H9 (cell line): ENCODE measurements around the gene GRM5. TPM values are rescaled to one million over a fixed set of nuclear protein-coding genes. Genes with fewer than 3 reads are reported as not detected.

ENCODE experiments used
- DNase-seq: peaks from one replicate; pipeline ENCODE4 v3.0.0-alpha.2; 2017
- H2AFZ ChIP-seq: one replicate; pipeline ENCODE4 v1.6.1; 2013; ENCODE audit warnings: mild to moderate bottlenecking, low read length, control low read depth, moderate library complexity
- H2AK5ac ChIP-seq: 2 replicates; pipeline ENCODE4 v1.6.1; 2013; ENCODE audit warnings: low read length, control low read depth, mixed read lengths; ENCODE audit not compliant: insufficient read length
- H2BK120ac ChIP-seq: one replicate; pipeline ENCODE4 v1.6.1; 2013; ENCODE audit warnings: low read depth, mild to moderate bottlenecking, low read length, control low read depth, inconsistent platforms; ENCODE audit not compliant: poor library complexity, severe bottlenecking
- H2BK12ac ChIP-seq: 2 replicates; pipeline ENCODE4 v1.6.1; 2013; ENCODE audit warnings: low read length, control low read depth, mixed read lengths, low read depth; ENCODE audit not compliant: insufficient read length
- H2BK15ac ChIP-seq: 2 replicates; pipeline ENCODE4 v1.6.1; 2013; ENCODE audit warnings: low read depth, low read length, control low read depth
- H2BK20ac ChIP-seq: one replicate; pipeline ENCODE4 v1.6.1; 2013; ENCODE audit warnings: low read depth, mild to moderate bottlenecking, low read length, control low read depth, inconsistent platforms; ENCODE audit not compliant: poor library complexity, severe bottlenecking
- H2BK5ac ChIP-seq: 2 replicates; pipeline ENCODE4 v1.6.1; 2013; ENCODE audit warnings: low read length, control low read depth, mixed read lengths; ENCODE audit not compliant: insufficient read length
- H3K14ac ChIP-seq: 2 replicates; pipeline ENCODE4 v1.6.1; 2013; ENCODE audit warnings: low read length, control low read depth; ENCODE audit not compliant: insufficient read depth
- H3K18ac ChIP-seq: 2 replicates; pipeline ENCODE4 v1.6.1; 2013; ENCODE audit warnings: low read depth, mild to moderate bottlenecking, mixed read lengths, low read length, control low read depth; ENCODE audit not compliant: insufficient read length
- H3K23ac ChIP-seq: 2 replicates; pipeline ENCODE4 v1.6.1; 2013; ENCODE audit warnings: low read length, control low read depth, mixed read lengths, low read depth; ENCODE audit not compliant: insufficient read length
- H3K23me2 ChIP-seq: 2 replicates; pipeline ENCODE4 v1.6.1; 2013; ENCODE audit warnings: low read depth, mild to moderate bottlenecking, mixed read lengths, low read length, control low read depth; ENCODE audit not compliant: insufficient read length, poor library complexity, severe bottlenecking
- H3K27ac ChIP-seq: 2 replicates; pipeline ENCODE4 v1.5.1; 2013; ENCODE audit warnings: low read length, control low read depth, mixed read lengths, low read depth; ENCODE audit not compliant: insufficient read length
- H3K27me3 ChIP-seq: 2 replicates; pipeline ENCODE4 v1.6.1; 2013; ENCODE audit warnings: low read length, control low read depth, inconsistent platforms; ENCODE audit not compliant: insufficient read depth
- H3K4ac ChIP-seq: 2 replicates; pipeline ENCODE4 v1.6.1; 2013; ENCODE audit warnings: low read depth, mild to moderate bottlenecking, control low read depth, inconsistent platforms, low read length, moderate library complexity
- H3K4me1 ChIP-seq: 2 replicates; pipeline ENCODE4 v1.6.1; 2013; ENCODE audit warnings: low read length, control low read depth, inconsistent platforms; ENCODE audit not compliant: insufficient read depth
- H3K4me2 ChIP-seq: 2 replicates; pipeline ENCODE4 v1.6.1; 2013; ENCODE audit warnings: low read length, control low read depth, mixed read lengths; ENCODE audit not compliant: insufficient read length, insufficient read depth
- H3K56ac ChIP-seq: 2 replicates; pipeline ENCODE4 v1.6.1; 2013; ENCODE audit warnings: low read depth, mild to moderate bottlenecking, mixed read lengths, low read length, control low read depth; ENCODE audit not compliant: insufficient read length
- H3K79me1 ChIP-seq: 2 replicates; pipeline ENCODE4 v1.6.1; 2013; ENCODE audit warnings: low read depth, mild to moderate bottlenecking, moderate library complexity, low read length, control low read depth, inconsistent platforms; ENCODE audit not compliant: insufficient read depth, poor library complexity, severe bottlenecking
- H3K79me2 ChIP-seq: 2 replicates; pipeline ENCODE4 v1.6.1; 2013; ENCODE audit warnings: low read length, control low read depth, inconsistent platforms; ENCODE audit not compliant: insufficient read depth
- H3K9ac ChIP-seq: 2 replicates; pipeline ENCODE4 v1.6.1; 2013; ENCODE audit warnings: low read length, control low read depth, mixed read lengths; ENCODE audit not compliant: insufficient read length; ENCODE audit errors: extremely low read depth
- H3K9me3 ChIP-seq: one replicate; pipeline ENCODE4 v1.6.1; 2013; ENCODE audit warnings: low read depth, low read length, inconsistent platforms; ENCODE audit not compliant: control insufficient read depth
- H3T11ph ChIP-seq: one replicate; pipeline ENCODE4 v1.6.1; 2013; ENCODE audit warnings: mild to moderate bottlenecking, low read length, control low read depth, inconsistent platforms
- H4K20me1 ChIP-seq: one replicate; pipeline ENCODE4 v1.6.1; 2013; ENCODE audit not compliant: control insufficient read depth, insufficient read length, insufficient read depth
- H4K5ac ChIP-seq: 2 replicates; pipeline ENCODE4 v1.6.1; 2013; ENCODE audit warnings: low read depth, mild to moderate bottlenecking, mixed read lengths, low read length, control low read depth; ENCODE audit not compliant: insufficient read length
- H4K8ac ChIP-seq: replicated peaks from 2 replicates; pipeline ENCODE4 v1.6.1; 2013; ENCODE audit warnings: low read length, control low read depth, mixed read lengths, low read depth; ENCODE audit not compliant: insufficient read length
- H4K91ac ChIP-seq: 2 replicates; pipeline ENCODE4 v1.6.1; 2013; ENCODE audit warnings: low read depth, mild to moderate bottlenecking, moderate library complexity, mixed read lengths, low read length, control low read depth; ENCODE audit not compliant: insufficient read length
- H3K27ac Mint-ChIP-seq, 3 experiments: 2 replicates in 2 of 3; 3 replicates in 1 of 3; pipeline ENCODE4 v1.8.0; 2020 to 2021; ENCODE audit warnings: mixed read lengths in 3 of 3, mild to moderate bottlenecking in 1 of 3, moderate library complexity in 1 of 3
- H3K27me3 Mint-ChIP-seq: 2 replicates; pipeline ENCODE4 v1.8.0; 2021; ENCODE audit warnings: low read depth, mild to moderate bottlenecking, moderate library complexity, mixed read lengths
- H3K36me3 Mint-ChIP-seq, 3 experiments: 2 replicates in 2 of 3; 3 replicates in 1 of 3; pipeline ENCODE4 v1.8.0; 2020 to 2021; ENCODE audit warnings: low read depth in 3 of 3, mixed read lengths in 3 of 3; ENCODE audit not compliant: insufficient read depth in 1 of 3
- H3K4me1 Mint-ChIP-seq, 2 experiments: 2 replicates each; pipeline ENCODE4 v1.8.0; 2020; ENCODE audit warnings: mixed read lengths in 2 of 2
- H3K4me3 Mint-ChIP-seq, 2 experiments: 2 replicates in 1 of 2; 3 replicates in 1 of 2; pipeline ENCODE4 v1.8.0; 2020 to 2021; ENCODE audit warnings: mild to moderate bottlenecking in 2 of 2, mixed read lengths in 2 of 2, moderate library complexity in 1 of 2
- H3K9me3 Mint-ChIP-seq, 2 experiments: 2 replicates in 1 of 2; 3 replicates in 1 of 2; pipeline ENCODE4 v1.8.0; 2020; ENCODE audit warnings: mild to moderate bottlenecking in 2 of 2, mixed read lengths in 2 of 2, moderate library complexity in 1 of 2
- whole genome bisulfite sequencing: extraction: QIAGEN DNeasy Blood & Tissue Kit; methylation state at CpG from one replicate; pipeline ENCODE4 v1.1.7; 2013; ENCODE audit warnings: missing lambda C conversion rate, low lambda C conversion rate, mixed read lengths; ENCODE audit not compliant: insufficient read length; ENCODE audit errors: extremely low coverage; 5-methylcytosine and 5-hydroxymethylcytosine counted together
- total RNA-seq: library from RNA; stranded (reverse); gene quantifications from 2 replicates; pipeline ENCODE4 v1.2.1, GENCODE V29; 2021
- TF ChIP-seq, protein P1 (sequence below): fragments of 200-600 bp; sonication (generic); conservative IDR thresholded peaks from 3 replicates; pipeline ENCODE4 v1.8.0; 2021; ENCODE audit warnings: antibody characterized with exemption, mild to moderate bottlenecking

The GRM5 gene
- total RNA-seq, 1 experiment from 2014 or later = not detected

DNA sequence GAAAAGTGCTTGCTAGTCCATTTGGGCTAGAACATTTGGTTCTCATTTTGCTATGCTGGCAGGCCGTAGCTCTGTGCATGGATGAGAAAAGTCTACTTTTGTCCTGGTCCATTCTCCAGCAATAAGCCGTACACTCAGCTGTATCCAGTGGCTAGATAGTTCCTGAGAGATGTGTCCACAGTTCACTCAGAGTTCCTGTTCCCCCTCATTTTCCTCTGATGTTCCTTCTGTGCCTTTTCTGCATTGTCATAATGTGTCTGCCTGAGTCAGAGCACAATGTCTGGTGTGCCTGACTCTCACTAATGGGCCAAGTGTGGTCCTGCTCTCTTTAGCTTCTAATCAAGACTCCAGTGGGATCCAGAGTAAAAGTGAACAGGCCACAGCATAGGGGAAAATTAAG, 512.6 kb downstream of the GRM5 start:
- TF ChIP-seq, protein P1, sequence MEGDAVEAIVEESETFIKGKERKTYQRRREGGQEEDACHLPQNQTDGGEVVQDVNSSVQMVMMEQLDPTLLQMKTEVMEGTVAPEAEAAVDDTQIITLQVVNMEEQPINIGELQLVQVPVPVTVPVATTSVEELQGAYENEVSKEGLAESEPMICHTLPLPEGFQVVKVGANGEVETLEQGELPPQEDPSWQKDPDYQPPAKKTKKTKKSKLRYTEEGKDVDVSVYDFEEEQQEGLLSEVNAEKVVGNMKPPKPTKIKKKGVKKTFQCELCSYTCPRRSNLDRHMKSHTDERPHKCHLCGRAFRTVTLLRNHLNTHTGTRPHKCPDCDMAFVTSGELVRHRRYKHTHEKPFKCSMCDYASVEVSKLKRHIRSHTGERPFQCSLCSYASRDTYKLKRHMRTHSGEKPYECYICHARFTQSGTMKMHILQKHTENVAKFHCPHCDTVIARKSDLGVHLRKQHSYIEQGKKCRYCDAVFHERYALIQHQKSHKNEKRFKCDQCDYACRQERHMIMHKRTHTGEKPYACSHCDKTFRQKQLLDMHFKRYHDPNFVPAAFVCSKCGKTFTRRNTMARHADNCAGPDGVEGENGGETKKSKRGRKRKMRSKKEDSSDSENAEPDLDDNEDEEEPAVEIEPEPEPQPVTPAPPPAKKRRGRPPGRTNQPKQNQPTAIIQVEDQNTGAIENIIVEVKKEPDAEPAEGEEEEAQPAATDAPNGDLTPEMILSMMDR = no peak
- H3K27ac Mint-ChIP-seq = no peak overlapping the region

More for the DNA sequence above, 512.6 kb downstream of the GRM5 start:
- no peaks in the 10 kb centered on the region; the same call in 1 of the 2 replicates for H3K4me1 ChIP-seq
- Mint-ChIP-seq H3K9me3 (no peaks in the 10 kb centered on the region), H3K27me3 (no peaks in the 10 kb centered on the region), H3K4me1 (peaks cover 5 to 10% of the 10 kb centered on the region in 2 experiments; a peak in 3 of 4 replicates), H3K4me3 (no peak overlapping the region), H3K36me3 (no peaks in the 10 kb centered on the region)
- no peak overlapping the region for H2BK120ac ChIP-seq
- no peak overlapping the region for H3K18ac ChIP-seq
- DNase-seq = no peak
- no peak overlapping the region for H2BK15ac ChIP-seq
- no peak overlapping the region for H2AFZ ChIP-seq
- H3K4ac ChIP-seq = no peak overlapping the region
- no peak overlapping the region for H4K5ac ChIP-seq
- no peaks in the 10 kb centered on the region for H4K20me1 ChIP-seq
- H3K14ac ChIP-seq = no peak overlapping the region
- H3K23me2 ChIP-seq = no peaks in the 10 kb centered on the region
- H3K9me3 ChIP-seq = no peaks in the 10 kb centered on the region
- H3K23ac ChIP-seq = no peak overlapping the region
- H2BK20ac ChIP-seq = no peak overlapping the region
- H2BK5ac ChIP-seq = no peak overlapping the region
- H3K9ac ChIP-seq = no peak overlapping the region
- no peak overlapping the region for H3K4me2 ChIP-seq
- no CpG with 5 or more reads among the region's 2 CpGs for WGBS
- no peak overlapping the region for H2BK12ac ChIP-seq
- H2AK5ac ChIP-seq = no peak overlapping the region
- H3K27me3 ChIP-seq = no peaks in the 10 kb centered on the region
- H3K56ac ChIP-seq = no peak overlapping the region
- no peaks in the 10 kb centered on the region for H3K79me2 ChIP-seq
- H4K8ac ChIP-seq = no peak overlapping the region
- H4K91ac ChIP-seq = no peak overlapping the region
- no peak overlapping the region for H3T11ph ChIP-seq
- H3K79me1 ChIP-seq = no peaks in the 10 kb centered on the region
- H3K27ac ChIP-seq = no peak overlapping the region
